Measurements from ENCODE around the gene RMND1. TPM values are rescaled to one million over a fixed set of nuclear protein-coding genes. Genes with fewer than 3 reads are reported as not detected.

RMND1 gene
- polyA plus RNA-seq, 1 donor from 2014 or later = 35.3 TPM

- no peak overlapping the region for H3K4me3 ChIP-seq (ENCODE audit: low read length)
- no peak overlapping the region for H3K27ac ChIP-seq (ENCODE audit: low read length)
- H3K36me3 ChIP-seq (ENCODE audit: insufficient read depth, low read length) = peaks cover 14% of the 10 kb centered on the region
- no peaks in the 10 kb centered on the region for H3K9me3 ChIP-seq (ENCODE audit: low read length)
- no peaks in the 10 kb centered on the region for H3K79me2 ChIP-seq (replicated peaks; ENCODE audit: insufficient read depth, low read length)
- H3K4me2 ChIP-seq (ENCODE audit: low read length) = no peak overlapping the region
- no peaks in the 10 kb centered on the region for H3K9me2 ChIP-seq (ENCODE audit: insufficient read depth, low read length)
- no peak overlapping the region for H3K9ac ChIP-seq (ENCODE audit: low read length)
- no peak for TF ChIP-seq POLR2AphosphoS5 (IDR thresholded peaks at IDR 0.05)
- no peak for TF ChIP-seq SMC3 (conservative IDR thresholded peaks at IDR 0.05; ENCODE audit: poor library complexity)
- TF ChIP-seq RAD21 (conservative IDR thresholded peaks at IDR 0.05) = no peak
- no peak for TF ChIP-seq TAF1 (IDR thresholded peaks at IDR 0.05; ENCODE audit: low read depth)
- TF ChIP-seq EP300 (conservative IDR thresholded peaks at IDR 0.05; ENCODE audit: poor library complexity, severe bottlenecking) = no peak
- TF ChIP-seq EZH2 (IDR thresholded peaks at IDR 0.05; ENCODE audit: borderline replicate concordance, insufficient read depth, low read length, poor library complexity, severe bottlenecking) = no peak
- H4K20me1 ChIP-seq (ENCODE audit: insufficient read depth) = no peaks in the 10 kb centered on the region
- H3F3A ChIP-seq (ENCODE audit: insufficient read depth, low read length, poor library complexity, severe bottlenecking) = no peaks in the 10 kb centered on the region
- H2AFZ ChIP-seq (ENCODE audit: low read depth, low read length) = no peak overlapping the region
- H3K27me3 ChIP-seq (ENCODE audit: insufficient read depth, low read depth, low read length) = no peaks in the 10 kb centered on the region
These were observed 43.1 kb downstream of the RMND1 start for GRCh38 chr6:151408858-151409257.

- Histone ChIP-seq H3K9me3 (ENCODE audit: low read length) (no peaks in the 10 kb centered on the region), H3K27ac (ENCODE audit: low read length) (no peak overlapping the region), H3K4me2 (ENCODE audit: low read length) (no peak overlapping the region), H3K79me2 (replicated peaks; ENCODE audit: insufficient read depth, low read length) (peaks cover 35% of the 10 kb centered on the region), H3K36me3 (ENCODE audit: insufficient read depth, low read length) (peaks cover 3% of the 10 kb centered on the region), H4K20me1 (ENCODE audit: insufficient read depth) (no peaks in the 10 kb centered on the region), H3K4me3 (ENCODE audit: low read length) (no peak overlapping the region), H3K27me3 (ENCODE audit: insufficient read depth, low read depth, low read length) (no peaks in the 10 kb centered on the region), H3K9ac (ENCODE audit: low read length) (no peak overlapping the region), H2AFZ (ENCODE audit: low read depth, low read length) (no peak overlapping the region), H3F3A (ENCODE audit: insufficient read depth, low read length, poor library complexity, severe bottlenecking) (no peaks in the 10 kb centered on the region), H3K9me2 (ENCODE audit: insufficient read depth, low read length) (no peaks in the 10 kb centered on the region)
- no peak for TF ChIP-seq POLR2AphosphoS5 (IDR thresholded peaks at IDR 0.05)
- TF ChIP-seq EZH2 (IDR thresholded peaks at IDR 0.05; ENCODE audit: borderline replicate concordance, insufficient read depth, low read length, poor library complexity, severe bottlenecking) = no peak
- no peak for TF ChIP-seq TAF1 (IDR thresholded peaks at IDR 0.05; ENCODE audit: low read depth)
- no peak for TF ChIP-seq EP300 (conservative IDR thresholded peaks at IDR 0.05; ENCODE audit: poor library complexity, severe bottlenecking)
- TF ChIP-seq MXI1 (conservative IDR thresholded peaks at IDR 0.05; ENCODE audit: poor library complexity, severe bottlenecking) = no peak
- no peak for TF ChIP-seq SMC3 (conservative IDR thresholded peaks at IDR 0.05; ENCODE audit: poor library complexity)
- no peak for TF ChIP-seq CTCF (IDR thresholded peaks at IDR 0.05; ENCODE audit: poor library complexity, severe bottlenecking)
- TF ChIP-seq REST (IDR thresholded peaks at IDR 0.05; ENCODE audit: borderline replicate concordance) = no peak
- TF ChIP-seq RAD21 (conservative IDR thresholded peaks at IDR 0.05) = no peak
These were observed 48.0 kb downstream of the RMND1 start for GRCh38 chr6:151403919-151404308.
